Chondrocyte (in vitro differentiated cells): ENCODE measurements around the gene QSOX1. TPM values are rescaled to one million over a fixed set of nuclear protein-coding genes. Genes with fewer than 3 reads are reported as not detected.

Experiments used
- DNase-seq: peaks from one replicate; pipeline ENCODE4 v3.0.0; 2021; ENCODE audit warnings: mixed read lengths, low spot score
- H3K27ac Mint-ChIP-seq: one replicate; pipeline ENCODE4 v1.8.0; 2021; ENCODE audit warnings: mild to moderate bottlenecking, moderate library complexity, mixed read lengths; ENCODE audit not compliant: unreplicated experiment
- H3K27me3 Mint-ChIP-seq: 2 replicates; pipeline ENCODE4 v1.8.0; 2021; ENCODE audit warnings: low read depth, mixed read lengths
- H3K36me3 Mint-ChIP-seq: 2 replicates; pipeline ENCODE4 v1.8.0; 2021; ENCODE audit warnings: low read depth, mixed read lengths
- H3K4me1 Mint-ChIP-seq: 2 replicates; pipeline ENCODE4 v1.8.0; 2021; ENCODE audit warnings: low read depth, mild to moderate bottlenecking, mixed read lengths
- H3K4me3 Mint-ChIP-seq: one replicate; pipeline ENCODE4 v1.8.0; 2021; ENCODE audit warnings: mild to moderate bottlenecking, moderate library complexity, mixed read lengths; ENCODE audit not compliant: unreplicated experiment
- H3K9me3 Mint-ChIP-seq: 2 replicates; pipeline ENCODE4 v1.8.0; 2021; ENCODE audit warnings: low read depth, mixed read lengths
- total RNA-seq: library from RNA; stranded (reverse); gene quantifications from 3 replicates; pipeline ENCODE4 v1.2.1, GENCODE V29; 2021
- TF ChIP-seq, protein P1 (sequence below): fragments of 200-600 bp; sonication (generic); IDR thresholded peaks from 2 replicates; pipeline ENCODE4 v1.5.0; 2021; ENCODE audit warnings: antibody characterized with exemption, mild to moderate bottlenecking, moderate library complexity

Gene QSOX1
- total RNA-seq, 1 donor from 2014 or later = 232 TPM

- Mint-ChIP-seq H3K27ac (no peak overlapping the region), H3K27me3 (peaks cover 6% of the 10 kb centered on the region), H3K36me3 (no peaks in the 10 kb centered on the region), H3K4me3 (no peak overlapping the region), H3K9me3 (no peaks in the 10 kb centered on the region), H3K4me1 (no peaks in the 10 kb centered on the region)
- TF ChIP-seq, protein P1, sequence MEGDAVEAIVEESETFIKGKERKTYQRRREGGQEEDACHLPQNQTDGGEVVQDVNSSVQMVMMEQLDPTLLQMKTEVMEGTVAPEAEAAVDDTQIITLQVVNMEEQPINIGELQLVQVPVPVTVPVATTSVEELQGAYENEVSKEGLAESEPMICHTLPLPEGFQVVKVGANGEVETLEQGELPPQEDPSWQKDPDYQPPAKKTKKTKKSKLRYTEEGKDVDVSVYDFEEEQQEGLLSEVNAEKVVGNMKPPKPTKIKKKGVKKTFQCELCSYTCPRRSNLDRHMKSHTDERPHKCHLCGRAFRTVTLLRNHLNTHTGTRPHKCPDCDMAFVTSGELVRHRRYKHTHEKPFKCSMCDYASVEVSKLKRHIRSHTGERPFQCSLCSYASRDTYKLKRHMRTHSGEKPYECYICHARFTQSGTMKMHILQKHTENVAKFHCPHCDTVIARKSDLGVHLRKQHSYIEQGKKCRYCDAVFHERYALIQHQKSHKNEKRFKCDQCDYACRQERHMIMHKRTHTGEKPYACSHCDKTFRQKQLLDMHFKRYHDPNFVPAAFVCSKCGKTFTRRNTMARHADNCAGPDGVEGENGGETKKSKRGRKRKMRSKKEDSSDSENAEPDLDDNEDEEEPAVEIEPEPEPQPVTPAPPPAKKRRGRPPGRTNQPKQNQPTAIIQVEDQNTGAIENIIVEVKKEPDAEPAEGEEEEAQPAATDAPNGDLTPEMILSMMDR = no peak
- DNase-seq = no peak
Observed at GRCh38 chr1:180217006-180217405, 62.3 kb downstream of the QSOX1 start.

GRCh38 chr1:180218806-180219765 is 64.4 kb downstream of the QSOX1 start:
- Mint-ChIP-seq H3K27ac (no peak overlapping the region), H3K36me3 (no peaks in the 10 kb centered on the region)

DNA sequence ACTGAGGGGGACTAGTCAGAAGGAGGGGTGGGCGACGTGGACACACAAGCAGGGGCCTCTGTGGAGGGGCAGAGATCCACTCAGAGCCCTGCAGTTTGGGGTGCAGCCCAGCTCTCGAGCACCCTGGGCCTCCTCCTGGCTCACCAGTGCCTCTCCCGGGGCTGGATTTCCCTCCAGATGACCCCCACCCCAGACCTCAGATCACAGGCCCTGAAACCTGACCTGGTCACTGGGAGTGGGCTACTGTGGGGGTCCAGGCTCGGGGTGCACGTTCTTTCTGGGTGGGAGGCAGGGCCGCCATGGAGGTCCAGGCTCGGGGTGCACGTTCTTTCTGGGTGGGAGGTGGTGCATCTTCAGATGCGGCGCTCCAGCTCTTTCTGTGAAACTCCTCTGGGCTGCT is 65.1 kb downstream of the QSOX1 start:
- no peak for DNase-seq
- no peak overlapping the region for H3K27ac Mint-ChIP-seq
- H3K36me3 Mint-ChIP-seq = no peaks in the 10 kb centered on the region
- H3K9me3 Mint-ChIP-seq = no peaks in the 10 kb centered on the region
- TF ChIP-seq, protein P1 = no peak
- H3K27me3 Mint-ChIP-seq = peaks cover 32% of the 10 kb centered on the region
- H3K4me1 Mint-ChIP-seq = no peaks in the 10 kb centered on the region
- no peak overlapping the region for H3K4me3 Mint-ChIP-seq

More at GRCh38 chr1:180218806-180219765, 64.4 kb downstream of the QSOX1 start:
- H3K9me3 Mint-ChIP-seq = no peaks in the 10 kb centered on the region
- no peak overlapping the region for H3K4me3 Mint-ChIP-seq
- no peaks in the 10 kb centered on the region for H3K4me1 Mint-ChIP-seq
- TF ChIP-seq, protein P1 = no peak
- no peak for DNase-seq
- H3K27me3 Mint-ChIP-seq = peaks cover 26% of the 10 kb centered on the region

DNA sequence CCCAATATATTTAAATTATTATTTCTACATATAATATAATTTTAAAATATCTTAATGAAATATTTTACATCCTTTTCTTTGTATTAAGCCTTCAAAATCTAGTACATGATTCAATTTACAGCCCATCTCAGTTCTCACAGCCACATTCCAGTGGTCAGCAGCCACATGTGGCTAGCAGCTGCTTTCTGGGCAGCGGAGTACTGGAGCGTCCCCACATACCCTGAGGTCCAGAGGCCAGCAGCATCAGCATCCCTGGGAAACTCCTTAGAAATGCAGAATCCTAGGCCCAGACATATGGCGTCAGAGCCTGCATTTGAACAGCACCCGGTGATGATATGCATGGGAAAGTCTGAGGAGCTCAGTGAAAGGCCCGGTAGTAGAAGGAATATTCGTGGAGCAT is 66.8 kb downstream of the QSOX1 start:
- TF ChIP-seq, protein P1 = no peak
- Mint-ChIP-seq H3K27me3 (peaks cover 44% of the 10 kb centered on the region), H3K36me3 (peaks cover 1% of the 10 kb centered on the region), H3K4me3 (no peak overlapping the region), H3K27ac (no peak overlapping the region), H3K4me1 (no peaks in the 10 kb centered on the region), H3K9me3 (no peaks in the 10 kb centered on the region)
- DNase-seq = no peak

DNA sequence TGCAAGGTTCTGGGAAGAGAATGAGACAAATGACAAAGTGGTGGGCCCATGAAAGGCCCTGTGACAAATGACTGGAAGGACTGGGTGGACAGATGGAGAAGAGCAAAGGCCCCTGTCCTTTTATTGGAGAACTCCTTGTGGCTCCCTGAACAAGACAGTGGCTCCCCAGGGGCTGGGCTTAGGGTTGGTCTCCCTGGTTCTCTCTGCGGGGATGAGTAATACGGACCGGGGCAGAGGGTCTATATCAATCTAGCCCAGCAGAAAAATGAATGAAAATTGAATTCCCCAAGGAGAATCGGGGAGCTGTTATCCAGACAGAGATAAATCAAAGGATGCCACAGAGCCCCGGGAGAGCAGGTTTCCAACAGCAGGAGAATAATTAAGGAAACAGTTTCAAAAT is 70.2 kb downstream of the QSOX1 start:
- no peak for DNase-seq
- TF ChIP-seq, protein P1 = no peak
- Mint-ChIP-seq H3K4me3 (no peak overlapping the region), H3K36me3 (peaks cover 1% of the 10 kb centered on the region), H3K9me3 (no peaks in the 10 kb centered on the region), H3K4me1 (no peaks in the 10 kb centered on the region), H3K27ac (no peak overlapping the region), H3K27me3 (peaks cover 62% of the 10 kb centered on the region)
